ENCODE measurements around the gene MRAS. TPM values are rescaled to one million over a fixed set of nuclear protein-coding genes. Genes with fewer than 3 reads are reported as not detected.

The MRAS gene
- total RNA-seq, 1 donor from 2014 or later = not detected

DNA sequence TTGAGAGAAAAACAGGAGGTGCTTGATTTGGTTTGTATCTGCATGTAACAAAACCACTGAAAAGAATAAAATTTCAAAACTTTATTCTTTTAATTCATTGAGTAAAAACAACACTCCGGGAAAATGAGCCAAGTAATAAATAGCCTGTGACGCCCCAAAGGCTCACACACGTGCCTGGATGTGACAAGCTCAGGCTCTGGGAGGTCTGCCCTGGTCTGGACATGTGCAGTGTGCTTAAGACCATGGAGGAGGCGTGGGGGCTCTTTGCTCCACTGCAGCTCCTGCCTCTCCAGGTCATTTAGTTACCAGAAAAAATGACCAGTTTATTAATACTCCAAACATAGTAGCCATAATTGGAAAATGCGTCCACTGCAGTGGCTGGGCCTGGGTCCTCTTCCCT, 10.1 kb upstream of the MRAS start:
- intact Hi-C loops (cut with micrococcal nuclease) = no loop called here

DNA sequence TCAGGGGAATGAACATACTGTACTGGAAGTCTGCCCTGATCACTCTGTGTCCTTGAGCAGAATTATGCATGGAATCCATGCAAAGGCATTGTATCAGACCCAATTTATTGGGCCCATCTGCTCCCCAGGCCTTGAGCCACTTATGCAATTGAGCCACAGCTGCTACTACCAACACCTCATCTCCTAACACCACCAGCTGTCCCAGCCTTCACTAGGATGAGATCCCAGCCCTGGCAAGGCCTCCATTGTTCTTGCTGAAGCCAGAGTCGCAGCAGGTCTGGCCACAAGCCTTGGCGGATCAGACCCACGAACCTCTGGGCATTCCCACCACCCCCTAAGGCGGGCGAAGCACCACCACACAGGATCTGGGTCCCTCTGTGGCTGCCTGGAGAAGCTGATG, 9.6 kb upstream of the MRAS start:
- intact Hi-C loops (cut with micrococcal nuclease) = no loop called here

DNA sequence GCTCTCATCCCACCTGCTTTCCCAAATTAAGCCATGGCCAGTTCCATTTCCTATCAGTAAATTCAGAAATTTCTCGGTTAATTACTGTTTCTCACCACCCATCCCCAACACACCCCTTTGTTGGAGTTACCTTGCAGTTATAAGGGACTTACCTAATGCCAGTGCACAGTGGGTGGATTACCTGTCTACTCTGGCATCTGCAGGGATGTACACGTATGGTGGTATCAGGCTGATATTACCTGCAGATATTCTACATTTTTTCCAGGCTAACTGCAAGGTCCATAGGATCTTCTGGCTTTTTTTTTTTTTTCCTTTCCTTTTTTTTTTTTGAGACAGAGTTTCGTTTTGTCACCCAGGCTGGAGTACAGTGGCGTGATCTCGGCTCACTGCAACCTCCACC, 7.9 kb upstream of the MRAS start:
- intact Hi-C loops (cut with micrococcal nuclease) = no loop called here

DNA sequence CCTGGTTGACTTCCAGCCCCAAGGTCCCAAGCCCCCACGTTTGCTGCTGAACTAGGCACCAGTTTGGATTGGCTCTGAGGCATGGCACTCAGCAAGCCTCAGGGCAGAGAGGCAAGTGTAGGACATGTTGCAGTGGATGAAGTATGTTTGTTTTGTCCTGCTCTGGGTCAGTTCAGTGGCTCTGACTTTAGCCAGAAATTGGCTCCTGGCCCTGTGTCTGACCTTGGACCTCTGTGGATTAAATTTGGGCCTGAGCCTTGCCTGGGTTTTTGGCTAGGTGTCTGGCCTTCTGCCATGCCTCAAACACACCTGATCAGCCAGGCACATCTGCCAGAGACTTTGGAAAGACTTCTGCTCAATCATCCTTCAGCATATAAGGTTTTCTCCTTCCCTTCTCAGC, 3.6 kb upstream of the MRAS start:
- intact Hi-C loops (cut with micrococcal nuclease) = no loop called here

DNA sequence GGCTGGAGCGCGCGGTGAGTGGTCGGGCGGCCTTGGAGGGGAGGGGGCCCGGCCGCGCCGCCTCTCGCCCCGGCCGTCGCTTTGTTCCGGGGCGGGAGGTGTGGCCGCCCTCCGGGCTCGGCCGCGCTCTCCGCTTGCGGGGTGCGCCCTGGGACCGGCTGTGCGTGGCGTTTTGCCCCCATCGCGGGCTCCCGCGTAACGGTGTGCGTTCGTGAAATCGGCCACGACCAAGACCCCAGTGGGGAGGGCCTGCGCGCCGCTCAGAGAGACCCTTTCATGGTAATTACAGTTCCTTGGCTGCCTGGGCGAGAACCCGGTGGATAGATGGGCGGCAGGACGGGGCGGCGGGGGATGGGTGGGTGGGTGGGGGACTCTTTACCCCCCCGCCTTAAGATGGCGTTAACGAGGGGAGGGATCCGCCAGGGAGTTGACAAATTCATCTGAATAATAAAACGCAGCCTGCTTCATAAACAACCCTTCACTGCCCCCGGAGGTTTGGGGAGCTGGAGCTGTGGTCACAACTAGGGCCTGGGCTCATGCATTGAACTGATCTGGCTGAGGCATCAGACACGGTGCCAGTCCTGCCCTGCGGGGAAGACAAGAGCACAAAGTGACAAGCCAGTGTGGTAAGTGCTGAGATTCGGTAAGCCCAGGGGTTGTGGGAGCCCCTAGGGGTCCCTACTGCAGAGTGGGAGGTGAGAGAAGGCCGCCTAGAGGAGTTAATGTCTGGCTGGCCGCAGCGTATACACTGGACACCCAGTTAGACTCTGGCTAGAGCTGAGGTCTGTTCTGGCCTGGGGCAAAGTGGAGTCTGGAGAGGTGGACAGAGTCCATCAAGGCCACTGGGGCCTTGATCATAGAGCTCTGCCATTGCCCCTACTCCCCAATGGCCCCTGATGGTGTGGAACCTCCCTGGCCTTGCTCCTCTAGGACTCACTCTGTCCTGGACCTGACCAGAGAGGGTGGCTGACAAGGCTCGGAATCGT, 668 bp downstream of the MRAS start:
- intact Hi-C loops (cut with micrococcal nuclease) = loop anchor here (1.0 to 2.0 kb wide), 3 partner anchors 48 to 994 kb away; no protein-coding TSS in a partner anchor

DNA sequence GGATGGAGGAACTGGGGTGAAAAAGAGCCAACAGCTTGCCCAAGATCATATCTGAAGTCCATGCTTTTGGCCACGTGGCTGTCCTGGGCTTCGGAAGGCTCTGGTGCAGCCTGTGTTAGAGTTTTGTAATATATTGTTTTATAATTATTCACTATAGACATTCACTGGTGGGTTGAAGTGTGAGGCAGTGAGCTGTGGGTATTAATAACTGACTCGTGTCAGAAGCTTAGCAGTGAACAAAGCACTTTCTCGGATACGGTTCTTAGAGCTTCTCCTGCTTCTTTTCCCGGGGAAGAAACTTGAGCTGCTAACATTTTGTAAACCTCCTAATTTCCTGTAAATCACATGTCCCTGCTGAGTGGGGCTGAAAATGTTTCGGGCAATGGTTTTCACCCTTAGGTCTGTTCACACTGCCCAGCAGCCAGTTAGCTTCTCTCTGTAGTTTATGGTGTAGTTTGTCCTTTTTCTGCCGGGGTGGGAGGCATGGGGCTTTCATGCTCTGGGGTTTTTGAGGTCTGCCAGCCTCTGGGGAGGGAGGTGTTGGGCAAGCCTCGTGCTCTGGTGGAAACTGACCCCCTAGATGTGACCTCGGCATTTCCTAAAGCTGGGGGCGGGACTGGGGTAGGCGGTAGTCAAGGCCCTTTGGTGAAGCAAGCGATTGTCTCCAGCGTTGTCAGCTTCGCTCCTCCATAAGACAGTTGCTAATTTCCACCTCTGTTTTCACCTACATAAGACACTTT, 1.7 kb downstream of the MRAS start:
- intact Hi-C loops (cut with micrococcal nuclease) = loop anchor here (1.0 to 2.0 kb wide), 3 partner anchors 49 to 993 kb away; no protein-coding TSS in a partner anchor

DNA sequence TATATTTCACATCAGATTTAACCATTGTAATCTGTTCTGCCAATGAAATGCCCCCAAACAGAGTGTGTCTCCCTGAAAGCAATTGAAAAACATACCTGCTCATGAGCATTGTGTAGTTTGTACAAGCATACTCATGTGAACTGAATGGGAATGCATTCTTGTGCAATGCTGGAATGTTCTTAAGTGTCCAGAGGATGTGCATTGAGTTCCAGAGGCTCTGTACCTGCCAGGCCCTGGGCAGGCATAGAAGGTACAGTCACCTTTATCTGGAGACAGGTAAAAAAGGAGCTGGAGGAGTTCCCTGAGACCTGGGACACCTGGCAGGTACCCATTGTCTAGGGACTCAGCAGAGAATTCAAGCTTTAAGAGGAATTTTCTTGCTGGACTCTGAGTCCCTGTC, 2.8 kb downstream of the MRAS start:
- intact Hi-C loops (cut with micrococcal nuclease) = no loop called here

DNA sequence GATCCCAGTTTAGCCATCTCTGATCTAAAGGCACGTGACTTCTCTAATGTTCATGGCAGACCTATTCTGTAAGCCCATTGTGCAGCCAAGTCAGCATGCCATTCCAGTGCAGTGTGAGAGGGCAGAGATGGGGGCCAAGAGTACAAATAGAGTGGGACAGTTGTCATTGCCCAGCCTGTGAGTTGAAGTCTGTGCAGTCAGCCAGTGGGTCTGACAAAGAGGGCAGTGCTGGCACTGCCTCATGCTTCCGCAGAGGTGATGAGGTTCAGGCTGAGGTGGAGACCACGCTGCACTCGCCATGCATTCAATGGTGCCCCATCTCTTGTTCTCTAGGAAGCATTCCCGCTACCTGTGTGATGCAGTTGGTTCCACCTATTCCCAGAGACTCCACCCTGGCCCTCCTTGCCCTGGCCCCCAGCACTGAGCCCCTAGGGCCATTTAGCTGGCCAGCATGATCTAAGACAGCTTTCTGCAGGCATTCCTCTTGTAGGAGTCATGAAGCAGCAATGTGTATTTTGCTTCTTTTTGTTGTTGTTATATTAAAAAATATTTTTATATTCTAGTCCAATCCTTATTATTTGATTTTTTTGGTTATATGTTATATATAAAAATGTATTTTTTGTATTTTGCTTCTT, 3.7 kb downstream of the MRAS start:
- intact Hi-C loops (cut with micrococcal nuclease) = no loop called here

DNA sequence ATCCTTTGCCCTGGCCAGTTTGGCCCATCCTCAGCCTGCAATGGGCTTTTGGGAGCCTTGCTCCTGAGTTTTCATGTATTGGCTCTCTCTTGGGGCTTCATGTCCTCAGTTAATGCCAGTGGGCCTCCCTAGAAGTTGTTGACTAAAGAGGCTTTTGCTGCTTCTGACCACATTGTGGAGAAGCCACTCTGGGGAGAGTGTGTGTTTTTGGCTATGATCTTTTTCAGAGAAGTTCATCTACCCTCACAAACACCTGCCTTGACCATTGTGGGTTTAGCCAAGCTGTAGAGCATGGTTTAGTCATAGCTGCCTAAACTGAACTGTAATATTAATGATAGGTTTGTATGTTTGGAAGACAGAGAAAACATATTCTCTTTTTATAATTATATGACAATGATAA, 6.0 kb downstream of the MRAS start:
- intact Hi-C loops (cut with micrococcal nuclease) = no loop called here

DNA sequence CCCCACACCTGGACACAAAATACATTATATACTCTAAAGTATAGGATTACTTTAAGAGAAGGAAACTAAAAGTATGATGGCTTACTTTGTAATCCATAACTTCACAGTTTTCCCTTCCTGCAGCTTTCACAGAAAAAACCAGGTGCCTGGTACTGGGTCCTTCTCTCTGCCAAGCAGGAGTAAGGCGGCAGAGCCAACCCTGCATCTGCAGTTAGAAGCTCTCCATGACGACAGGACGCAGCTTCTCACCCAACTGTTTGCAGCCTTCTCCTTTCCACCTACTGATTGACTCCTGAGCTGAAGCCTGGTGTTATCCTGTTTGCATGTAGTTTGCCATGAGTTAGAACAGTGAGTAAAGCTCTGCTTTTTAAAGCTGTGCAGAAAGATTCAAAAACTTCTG, 6.7 kb downstream of the MRAS start:
- intact Hi-C loops (cut with micrococcal nuclease) = no loop called here

DNA sequence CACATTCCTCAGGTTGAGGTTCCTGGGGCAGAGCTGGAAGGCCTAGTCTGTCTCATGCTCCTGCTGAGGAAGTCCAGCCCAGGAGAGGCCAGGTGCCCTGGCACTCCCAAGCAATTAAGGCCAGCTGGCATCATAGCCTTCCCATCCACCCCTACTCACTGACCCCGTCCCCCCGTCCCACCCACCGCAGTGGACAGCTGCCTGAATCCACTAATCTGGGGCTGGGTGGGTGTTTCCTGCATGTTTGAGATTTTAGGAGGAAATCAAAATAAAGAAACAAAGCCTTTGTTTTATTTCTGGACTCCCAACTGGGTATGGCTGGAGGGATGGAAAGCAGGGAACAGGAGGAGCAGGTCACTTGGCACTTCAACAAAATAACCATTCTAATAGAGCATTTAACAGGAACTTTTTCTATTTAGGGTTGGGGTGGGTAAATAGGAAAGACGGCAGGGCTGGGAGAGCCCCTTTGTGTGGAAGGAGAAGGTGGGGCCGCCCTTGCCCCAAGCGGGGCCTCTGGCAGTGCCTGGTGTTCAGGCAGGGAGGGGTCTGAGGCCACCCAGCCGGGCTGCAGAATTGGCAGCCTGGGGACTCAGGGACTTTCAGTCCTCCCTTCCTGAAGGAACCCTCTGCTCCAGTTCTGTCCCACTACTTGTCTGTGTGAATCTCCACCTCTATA, 8.5 kb downstream of the MRAS start:
- intact Hi-C loops (cut with micrococcal nuclease) = no loop called here

DNA sequence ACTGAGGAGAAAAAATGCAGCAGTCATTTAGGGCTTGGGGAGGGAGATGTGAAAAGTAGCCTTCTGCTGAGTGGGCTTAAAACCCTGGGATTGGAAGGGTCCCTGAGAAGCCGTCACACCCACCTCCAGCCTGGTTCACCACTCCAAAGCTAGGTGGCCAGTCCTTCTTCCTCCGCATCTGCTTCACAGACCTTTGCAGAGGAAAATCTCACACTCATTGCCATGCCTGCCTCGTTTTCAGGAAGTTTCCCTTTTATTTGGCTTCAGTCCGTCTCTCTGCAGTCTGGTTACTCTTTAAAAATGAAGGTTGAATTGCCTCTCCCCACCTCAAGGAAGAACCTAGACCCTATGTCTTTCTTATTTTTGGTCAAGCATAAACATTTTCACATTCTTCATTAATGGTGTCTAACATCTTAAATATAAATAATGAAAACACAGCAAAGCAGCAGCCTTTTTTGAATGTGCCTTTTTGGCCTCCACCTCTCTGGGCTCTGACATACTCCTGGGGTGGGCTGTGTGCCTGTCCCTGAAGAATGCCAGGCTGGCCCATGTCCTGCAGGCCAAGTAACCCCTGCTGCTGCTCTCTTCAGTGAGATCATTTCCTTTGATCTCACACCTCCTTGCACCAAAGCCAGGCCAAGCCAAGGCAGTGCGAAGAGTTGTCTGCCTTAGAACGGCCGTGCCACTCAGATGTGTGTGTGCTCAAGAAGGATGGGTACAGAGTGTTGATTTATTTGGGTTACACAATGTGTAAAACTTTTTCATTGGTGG, 11.0 kb downstream of the MRAS start:
- intact Hi-C loops (cut with micrococcal nuclease) = no loop called here

DNA sequence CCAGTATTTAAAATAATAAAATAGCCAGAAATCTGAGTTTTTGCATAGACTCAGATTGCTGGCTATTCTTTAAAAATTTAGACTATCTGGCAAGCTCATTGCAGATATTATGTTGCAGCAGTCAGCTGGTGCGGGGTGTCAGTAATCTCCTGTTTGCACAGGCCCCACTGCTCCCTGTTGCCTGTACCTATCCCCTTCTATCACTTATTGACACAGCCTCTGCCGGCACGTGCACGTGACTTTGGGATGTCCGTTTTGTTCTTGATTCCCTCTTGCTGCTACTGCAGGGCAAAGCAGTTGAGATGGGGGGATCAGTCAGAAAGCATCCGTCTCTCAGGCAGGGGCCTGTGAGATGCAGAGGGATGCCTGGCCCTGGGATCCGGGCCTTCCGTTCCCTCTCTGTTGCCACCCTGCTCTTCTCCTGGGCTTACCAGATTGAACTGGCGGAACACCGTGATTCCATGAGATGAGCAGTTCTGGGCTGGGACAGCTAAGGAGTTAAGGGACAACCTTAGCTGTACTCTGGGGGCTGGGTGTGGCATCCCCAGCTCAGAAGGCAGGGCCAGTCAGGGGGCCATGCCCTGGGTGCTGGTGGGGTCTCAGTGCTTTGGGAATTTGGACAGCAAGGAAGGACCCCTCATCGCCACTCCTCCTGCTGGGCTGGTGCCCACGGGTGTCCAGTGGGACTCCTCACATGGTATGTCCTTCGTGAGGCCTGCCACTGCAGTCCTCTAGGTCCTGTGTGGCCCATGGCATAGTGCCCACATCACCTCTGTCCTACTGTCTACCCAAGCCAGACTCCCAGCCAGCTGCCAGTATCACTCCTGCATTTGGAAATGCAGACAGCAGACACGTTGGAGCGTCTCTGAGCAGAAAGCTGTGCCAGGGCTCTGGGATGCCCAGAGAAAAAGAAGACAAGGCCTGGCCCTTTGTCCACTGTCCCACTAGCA, 11.8 kb downstream of the MRAS start:
- intact Hi-C loops (cut with micrococcal nuclease) = no loop called here

DNA sequence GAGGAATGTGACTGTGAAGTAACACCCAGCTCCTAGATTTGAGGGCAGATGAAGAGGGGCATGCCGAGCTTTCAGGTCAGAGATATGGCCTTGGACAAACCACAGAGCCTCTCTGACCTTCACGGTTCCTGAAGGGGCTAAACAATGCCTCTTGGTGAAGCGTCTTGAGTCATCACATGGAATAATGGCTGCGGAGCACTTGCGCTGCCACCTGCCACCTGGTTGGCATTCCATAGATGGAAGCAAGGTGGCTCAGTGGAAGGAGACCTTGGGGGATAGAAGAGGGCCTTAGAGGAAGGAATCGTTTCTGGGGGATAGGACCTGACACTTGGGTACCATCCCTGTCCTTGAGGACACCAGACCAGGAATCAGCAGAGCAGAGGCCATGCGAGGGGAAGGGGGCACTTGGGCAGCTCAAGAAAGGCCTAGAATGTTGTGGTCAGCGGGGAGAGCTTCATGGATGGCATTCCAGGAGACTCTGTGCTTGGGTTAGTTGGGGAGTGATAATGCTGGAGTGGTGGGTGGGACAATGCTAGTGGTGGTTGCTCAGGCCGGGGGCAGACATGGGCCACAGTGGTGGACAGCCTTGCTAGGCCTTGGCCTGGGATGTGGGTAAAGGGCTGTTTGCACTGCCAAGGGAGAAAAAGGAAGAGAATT, 12.6 kb downstream of the MRAS start:
- intact Hi-C loops (cut with micrococcal nuclease) = no loop called here

DNA sequence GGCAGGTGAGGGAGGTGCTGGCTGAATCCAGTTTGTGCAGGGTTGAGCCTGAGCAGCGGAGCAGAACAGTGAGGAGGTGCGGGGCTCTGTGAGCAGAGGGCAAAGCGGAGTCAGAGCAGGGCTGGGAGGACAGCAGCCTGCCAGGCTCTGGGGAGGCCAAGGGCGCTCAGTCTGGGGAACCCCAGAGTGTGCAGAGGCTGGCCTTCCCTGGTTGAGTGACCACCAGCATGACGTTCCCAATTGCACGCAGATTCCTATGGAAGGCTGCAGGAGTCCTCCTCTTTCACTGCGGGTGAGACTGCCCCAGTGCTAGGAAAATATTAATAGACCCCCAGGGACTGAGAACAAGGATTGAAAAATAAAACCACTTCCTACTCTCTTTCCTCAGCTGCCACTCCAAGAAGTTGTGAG, 13.2 kb downstream of the MRAS start:
- intact Hi-C loops (cut with micrococcal nuclease) = no loop called here

DNA sequence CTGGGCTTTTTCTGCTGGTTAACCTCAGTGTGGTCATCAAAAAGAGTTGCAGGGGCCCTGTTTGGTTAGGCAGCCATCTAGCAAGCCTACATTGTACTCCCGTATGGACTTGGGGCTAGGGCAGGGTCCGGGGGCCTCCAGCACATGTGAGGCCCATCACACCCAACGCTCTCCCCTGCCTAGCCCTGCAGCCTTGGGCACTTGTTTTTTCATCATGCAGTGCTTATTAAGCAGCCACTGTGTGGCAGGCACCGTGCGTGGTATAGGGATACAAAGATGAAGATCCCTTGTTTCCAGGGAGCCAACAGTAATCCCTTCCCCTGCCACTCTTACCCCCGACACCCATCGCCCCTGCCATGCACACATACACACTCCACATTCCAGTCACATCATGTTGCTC, 14.2 kb downstream of the MRAS start:
- intact Hi-C loops (cut with micrococcal nuclease) = no loop called here

DNA sequence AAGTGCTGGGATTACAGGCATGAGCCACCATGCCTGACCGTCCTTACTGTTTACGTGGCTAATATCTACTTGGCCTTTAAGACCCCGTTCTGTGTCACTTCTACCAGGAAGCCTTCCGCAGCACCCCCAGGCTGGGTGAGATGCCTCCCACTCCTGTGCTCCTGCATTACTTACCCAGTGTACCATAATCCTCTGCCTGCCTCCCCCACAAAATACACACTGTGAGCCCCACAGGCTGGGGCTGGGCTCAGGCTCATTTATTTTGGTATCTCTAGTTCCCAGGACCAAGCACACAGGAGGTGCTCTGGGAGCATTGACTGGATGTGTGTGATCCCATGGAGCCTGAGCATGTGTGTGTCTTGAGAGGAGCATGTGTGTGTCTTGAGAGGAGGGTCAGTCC, 14.9 kb downstream of the MRAS start:
- intact Hi-C loops (cut with micrococcal nuclease) = no loop called here

DNA sequence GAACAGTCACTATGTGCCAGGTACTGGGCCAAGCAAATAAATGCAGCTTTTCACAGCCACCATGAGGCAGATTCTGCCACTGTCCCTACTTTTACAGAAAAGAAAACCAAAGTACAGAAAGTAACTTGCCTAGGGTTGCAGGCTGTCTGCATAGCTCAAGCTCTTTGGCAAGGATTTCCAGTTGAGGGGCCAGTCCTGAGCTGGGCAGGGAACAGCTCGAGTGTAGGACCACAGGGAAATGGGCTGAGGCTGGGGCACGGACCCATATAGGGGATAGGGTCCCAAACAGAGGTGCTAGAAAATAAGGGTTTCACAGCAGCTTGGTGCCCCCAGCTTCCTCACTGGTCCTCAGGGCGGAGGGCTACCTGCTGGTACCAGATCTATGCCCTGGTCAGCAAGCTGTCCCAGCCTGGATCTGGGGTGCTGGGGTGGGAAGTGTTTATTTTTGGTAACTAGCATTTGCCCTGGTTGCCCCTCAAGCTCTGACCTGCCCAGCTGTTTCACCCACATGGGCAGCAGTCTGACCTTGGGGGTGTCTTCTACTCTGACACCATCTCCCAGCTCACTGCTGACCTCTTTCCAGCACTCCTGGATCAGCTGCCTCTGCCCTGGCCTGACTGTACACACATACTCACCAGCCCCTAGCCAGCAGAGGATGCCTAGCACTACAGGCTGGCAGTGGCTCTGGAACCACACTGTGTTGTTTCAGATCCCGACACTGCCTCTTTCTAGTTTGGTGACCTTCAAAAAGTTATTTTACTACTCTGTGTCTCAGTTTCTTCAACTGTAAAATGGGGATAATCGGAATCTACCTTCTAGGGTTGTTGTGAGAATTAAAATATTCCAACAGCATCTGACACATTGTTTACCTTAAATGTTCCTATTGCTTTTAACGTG, 16.2 kb downstream of the MRAS start:
- intact Hi-C loops (cut with micrococcal nuclease) = no loop called here
